Measurements from ENCODE around the gene C16orf95.
A peak's percentile ranks its signal among the peaks of the same experiment; 100 is the strongest.

Gene C16orf95

DNA sequence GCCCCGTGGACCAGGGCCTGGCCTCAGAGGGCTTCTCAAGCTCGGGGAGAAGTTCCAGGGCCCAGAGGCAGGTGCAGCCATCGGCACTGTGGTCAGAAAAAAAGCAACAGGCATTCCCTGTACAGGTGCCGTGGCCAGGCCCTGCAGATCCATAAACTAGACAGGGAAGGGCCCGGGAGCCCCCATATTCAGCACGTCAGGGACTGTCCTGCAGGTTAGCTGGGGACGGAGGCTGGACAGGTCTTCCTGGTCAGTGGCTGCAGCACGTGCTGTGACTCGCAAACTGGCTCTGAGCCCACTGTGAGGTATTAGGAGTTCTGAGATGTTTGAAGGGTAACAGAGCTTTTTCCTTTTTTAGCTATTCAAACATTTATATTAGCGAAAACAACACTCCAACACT lies 15.0 kb upstream of the C16orf95 start:
- DNase-seq (ENCODE audit: low spot score), result no peak

DNA sequence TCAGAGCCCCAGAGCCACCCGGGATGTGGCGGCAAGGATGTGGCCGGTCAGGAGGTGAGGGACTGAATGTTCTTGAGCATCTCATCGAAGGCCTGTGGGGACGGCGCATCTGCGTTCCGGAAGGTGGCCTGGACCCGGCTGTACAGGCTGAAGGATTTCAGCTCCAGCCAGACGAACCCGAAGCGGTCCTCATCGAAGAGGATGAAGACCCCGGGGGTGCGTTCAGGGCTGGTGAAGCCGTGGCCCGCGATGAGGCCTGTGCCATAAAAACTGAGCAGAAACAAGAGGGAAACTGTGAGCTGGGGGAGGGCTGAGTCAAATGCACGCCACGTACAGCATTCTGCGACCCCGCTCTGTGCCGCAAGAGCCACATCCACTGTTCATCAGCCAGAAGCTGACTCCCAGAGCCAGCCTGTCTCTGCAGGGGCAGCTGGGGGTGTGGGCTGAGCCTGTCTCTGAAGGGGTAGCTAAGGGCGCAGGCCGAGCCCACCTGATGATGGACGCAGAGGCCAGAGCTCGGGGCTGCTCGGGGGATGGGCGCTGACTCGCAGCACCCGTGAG lies 14.1 kb upstream of the C16orf95 start:
- DNase-seq (ENCODE audit: low spot score), result no peak

DNA sequence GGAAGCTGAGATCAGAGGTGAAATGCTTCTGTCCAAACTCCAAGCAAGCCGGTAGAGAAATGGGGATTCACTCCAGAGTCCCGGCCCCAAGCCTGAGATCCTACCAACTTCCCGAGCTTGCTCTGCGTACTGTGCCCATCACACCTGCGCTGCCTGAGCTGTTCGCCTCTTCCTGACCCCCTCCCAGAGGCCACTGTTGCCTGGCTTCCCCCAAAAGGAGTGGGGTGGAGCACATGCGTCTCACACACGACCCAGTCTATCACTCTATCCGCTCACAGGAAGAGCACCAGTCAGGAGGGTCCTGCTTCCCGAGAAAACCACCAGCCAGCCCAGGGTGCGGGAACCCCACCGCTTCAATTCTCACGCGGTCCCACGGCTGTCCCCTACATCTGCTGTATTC lies 13.5 kb upstream of the C16orf95 start:
- DNase-seq (ENCODE audit: low spot score), result no peak

DNA sequence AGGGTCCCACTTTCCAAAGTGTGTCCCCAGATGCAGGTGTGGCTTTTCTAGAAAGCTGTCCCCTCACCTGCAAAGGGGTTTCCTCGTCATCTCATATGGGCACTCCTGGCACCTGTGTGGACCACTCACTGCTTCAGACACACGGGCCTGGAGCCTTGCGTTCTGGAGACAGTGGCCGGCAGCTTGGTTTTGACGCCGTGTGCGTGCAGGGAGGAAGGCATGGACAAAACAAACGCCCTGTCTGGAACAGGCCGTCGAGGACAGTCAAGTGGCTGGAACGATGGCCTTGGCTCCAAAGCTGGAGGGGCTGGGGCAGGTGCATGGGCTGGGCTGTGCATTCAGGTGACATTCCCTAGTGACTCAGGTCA lies 13.0 kb upstream of the C16orf95 start:
- no peak for DNase-seq (ENCODE audit: low spot score)

DNA sequence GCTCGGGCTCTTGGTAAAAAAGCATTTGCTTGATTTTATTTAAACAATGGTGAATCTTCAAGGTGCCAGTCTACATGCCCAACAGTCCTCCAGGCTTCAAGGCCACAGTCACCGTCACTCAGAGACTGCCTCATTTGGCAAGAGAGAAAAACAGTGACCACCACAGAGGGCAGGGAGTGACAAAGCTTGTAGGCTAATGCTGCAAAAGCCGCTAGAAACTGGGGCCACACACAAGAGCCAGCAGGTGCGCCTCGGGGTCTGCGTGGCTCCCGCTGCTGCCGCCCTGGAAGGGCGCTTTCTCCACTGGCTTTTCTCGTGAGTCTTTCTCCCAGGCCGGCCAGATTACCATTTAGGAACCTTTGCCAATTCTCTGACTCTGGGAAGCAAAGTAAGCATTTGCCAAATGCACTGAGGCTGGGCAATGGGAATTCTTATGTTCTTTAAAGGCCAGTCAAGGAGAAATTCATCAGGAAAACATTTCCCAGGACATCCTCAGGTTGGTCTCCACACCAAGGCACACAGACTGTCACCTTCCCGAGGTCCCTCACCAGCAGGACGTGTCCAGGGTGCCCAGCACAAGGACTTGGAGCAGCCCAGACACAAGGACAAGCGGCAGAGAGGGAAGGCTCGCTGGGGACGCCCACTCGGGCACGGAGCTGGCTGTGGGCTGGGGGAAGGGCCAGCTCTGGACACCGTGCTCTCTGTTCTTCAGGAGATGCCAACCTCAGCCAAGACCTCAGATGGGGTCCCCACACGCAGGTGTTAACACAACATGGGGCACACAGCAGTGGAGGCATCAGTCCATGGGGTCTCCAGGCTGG lies 12.5 kb upstream of the C16orf95 start:
- no peak for DNase-seq (ENCODE audit: low spot score)

DNA sequence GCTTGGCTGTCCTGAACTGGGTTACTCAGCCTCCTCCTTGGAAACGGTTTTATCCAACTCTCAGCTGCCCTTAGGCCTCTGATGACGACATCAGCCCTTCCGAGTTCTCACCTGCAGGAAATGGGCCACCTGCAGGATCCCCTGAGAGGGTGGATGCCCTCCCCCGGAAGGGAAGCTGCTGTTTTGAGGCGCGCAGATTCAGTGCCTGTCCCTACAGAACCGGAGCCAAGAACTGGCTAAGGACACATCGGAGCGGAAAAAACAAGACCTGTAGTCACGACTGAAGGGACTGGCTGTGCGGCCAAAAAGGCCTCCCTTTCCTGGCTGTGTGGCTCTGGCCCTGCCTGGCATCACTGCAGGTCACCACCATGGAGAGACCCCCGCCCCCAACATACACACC lies 11.7 kb upstream of the C16orf95 start:
- DNase-seq (ENCODE audit: low spot score), result no peak

DNA sequence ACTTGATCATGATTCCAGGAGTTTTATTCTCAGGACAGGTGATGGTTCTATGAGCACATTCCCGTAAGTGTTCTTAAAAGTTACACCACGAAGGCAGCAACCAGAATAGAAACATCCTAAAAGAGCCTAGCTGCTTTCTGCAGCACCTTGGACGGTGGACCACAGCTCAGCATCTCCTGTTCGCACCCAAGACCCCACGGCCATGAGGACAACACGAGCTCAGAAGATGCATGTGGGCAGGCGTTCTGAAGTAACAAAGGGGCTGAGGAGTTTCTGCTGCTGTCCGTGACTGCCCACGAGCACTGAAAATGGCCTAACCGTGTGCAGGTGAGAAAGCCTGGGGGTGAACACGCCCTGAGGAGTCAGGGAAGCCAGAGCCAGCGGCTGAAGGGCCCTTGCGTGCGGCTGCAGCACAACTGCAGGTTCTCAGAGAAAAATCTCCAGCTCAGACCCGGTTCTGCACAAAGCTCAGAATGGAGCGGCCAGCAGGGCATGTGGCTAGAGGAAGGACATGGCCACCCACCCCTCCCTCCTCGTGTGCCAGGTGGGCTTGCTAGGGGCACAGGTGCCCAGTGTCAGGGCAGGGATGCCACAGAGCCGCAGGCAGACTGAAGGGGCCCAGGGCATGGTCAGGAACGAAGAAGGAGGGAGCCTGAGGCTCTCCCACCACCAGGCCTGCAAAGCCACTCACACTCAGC lies 10.8 kb upstream of the C16orf95 start:
- DNase-seq (ENCODE audit: low spot score), result no peak

DNA sequence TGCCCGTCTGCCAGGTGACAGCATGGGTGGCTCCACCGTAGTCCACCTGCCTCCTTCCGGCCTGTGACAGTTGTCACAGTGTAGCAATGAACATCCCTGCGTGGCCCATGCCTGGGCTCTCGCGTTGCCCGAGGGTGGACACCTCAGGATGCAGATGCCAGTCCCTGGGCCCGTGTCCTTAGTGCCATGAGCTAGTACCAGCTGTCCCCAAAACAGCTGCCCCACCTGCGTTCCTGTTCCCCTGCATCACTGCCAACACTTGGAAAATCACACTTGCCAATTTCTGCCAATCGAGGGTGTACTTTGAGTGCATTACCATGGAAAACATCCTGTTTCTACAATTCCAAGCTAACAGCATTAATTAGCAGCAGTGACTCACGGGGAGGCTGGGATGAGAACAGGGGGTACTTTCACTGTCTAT lies 9.0 kb upstream of the C16orf95 start:
- peak; percentile 76 for DNase-seq (ENCODE audit: low spot score)

DNA sequence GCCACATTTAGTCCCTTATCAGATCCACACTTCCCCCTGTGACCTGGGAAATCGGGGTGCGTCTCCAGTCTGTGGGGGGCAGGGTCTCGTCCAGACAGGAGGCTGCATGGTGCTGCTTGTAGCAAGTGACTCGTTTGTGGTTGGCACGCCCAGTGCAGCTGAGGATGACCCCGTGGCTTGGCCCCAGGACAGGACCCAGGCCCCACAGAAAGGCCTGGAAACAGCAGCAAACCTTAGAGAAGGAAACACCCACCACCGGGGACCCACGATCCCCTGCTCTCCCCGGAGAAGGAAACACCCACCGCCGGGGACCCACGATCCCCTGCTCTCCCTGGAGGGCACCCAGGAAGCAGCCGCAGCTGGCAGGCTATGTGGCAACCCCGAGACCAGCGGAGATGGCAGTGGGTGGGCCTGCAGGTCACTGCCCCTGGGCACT lies 8.2 kb upstream of the C16orf95 start:
- no peak for DNase-seq (ENCODE audit: low spot score)

DNA sequence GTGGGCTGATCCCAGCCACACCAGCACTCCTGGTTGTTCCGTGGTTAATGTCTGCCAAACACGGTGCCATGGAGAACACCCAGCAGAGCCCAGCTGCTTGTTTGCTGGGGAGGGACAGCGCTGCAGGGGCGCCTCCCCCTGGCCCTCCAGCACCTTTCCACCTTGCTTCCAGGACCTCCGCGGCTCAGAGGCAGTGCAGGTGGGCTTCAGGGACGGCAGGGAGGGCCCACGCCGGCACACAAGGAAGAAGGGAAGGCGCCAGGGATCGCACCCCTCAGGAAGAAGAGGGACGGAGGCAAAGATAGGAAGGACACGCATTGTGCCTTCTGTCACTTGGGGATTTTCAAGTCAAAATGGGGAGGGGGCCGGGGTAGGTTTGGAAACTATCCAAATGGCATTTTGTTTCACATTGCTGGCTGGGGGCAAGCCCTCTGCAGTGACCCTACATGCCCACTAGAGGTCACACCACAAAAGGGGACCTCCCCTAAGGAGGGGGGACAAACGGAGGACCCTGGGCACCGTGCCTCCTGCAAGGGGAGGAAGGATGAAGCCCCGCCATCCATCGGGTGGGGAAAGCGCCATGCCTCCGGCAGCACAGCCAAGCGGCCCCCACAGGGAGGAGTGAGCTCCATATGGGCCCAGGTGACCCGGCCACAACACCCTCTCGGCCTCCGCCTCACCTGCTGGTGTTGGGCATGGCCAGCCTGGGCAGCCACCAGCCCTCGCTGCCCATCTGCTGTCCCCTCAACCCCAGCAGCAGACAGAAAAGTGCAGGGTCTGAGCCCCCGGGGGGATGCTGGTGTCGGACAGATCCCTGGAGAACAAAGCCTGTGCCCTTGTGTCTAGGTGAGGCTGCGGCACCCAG lies 7.5 kb upstream of the C16orf95 start:
- peak; percentile 67 for DNase-seq (ENCODE audit: low spot score)

DNA sequence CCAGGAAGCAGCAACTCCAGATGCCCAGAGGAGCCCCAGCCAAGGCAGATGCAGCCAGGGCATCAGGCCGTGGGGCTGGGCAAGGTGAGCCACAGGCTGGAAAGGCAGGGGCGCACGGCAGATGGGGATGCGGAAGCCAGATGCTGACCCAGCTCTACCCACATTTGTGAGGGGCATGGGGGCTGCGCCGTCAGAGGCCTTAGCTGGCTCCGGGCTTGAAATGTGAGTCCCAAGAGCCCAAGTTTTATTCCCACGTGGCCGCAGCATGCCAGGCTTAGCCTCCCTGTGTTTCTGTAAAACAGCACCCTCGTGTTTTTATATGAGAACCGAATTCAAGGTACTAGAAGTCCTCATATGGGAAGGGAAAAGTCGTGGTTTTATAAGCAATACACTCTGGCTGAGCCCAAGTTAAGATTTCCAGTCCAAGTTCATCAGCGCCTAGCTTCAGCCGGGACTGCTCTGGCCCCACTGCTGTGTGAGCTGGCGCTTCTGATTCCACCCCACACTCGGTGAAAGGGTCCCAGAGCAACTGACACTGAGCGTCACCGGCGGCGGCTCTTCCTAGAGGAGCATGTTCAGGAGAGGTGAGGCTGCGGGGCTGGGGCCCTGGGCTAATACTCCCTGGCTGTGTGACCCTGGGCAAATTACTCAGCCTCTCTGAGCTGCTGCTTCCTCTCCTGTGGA lies 6.7 kb upstream of the C16orf95 start:
- DNase-seq (ENCODE audit: low spot score), result no peak

DNA sequence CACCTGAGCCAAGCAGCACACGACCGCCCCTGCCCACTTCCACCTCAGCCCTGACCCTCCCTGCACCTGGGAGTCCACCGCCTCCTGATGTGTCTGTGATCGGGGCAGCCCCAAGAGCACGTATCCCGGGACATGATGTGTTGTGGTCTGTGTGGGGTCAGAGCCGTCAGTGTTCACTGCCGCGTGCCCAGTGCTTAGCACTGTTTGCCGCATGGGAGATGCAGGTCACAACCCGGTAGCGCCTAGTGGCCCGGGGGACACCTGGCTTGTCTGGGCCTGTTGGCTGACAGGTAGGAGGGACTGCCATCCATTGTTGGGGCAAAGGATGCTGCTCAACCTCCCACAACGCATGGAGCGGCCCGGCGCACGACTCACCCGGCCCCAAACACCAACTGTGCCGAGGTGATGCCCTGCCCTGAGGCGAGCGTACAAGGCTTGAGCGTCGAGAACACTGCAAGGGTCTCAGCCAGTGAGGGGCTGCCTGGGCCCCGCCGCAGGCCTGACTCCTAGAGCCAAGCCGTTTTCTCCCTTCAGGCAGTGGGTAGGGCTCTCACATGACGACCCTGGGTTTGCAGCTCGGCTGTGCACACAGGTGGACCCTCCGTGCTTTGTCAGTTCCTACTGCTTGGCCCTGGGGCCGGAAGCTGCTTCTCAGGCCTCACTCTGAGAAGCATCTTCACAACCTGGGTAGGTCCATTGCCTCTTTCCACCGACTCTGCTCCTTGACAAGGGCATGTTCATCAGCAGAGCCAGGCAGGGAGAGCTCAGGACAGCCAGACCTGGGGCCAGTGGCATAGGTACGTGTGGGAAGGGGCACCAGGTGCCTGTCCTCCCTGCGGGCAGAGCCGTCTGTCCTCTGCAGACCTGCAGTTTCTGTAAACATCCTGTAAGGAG lies 5.9 kb upstream of the C16orf95 start:
- DNase-seq (ENCODE audit: low spot score), result no peak

DNA sequence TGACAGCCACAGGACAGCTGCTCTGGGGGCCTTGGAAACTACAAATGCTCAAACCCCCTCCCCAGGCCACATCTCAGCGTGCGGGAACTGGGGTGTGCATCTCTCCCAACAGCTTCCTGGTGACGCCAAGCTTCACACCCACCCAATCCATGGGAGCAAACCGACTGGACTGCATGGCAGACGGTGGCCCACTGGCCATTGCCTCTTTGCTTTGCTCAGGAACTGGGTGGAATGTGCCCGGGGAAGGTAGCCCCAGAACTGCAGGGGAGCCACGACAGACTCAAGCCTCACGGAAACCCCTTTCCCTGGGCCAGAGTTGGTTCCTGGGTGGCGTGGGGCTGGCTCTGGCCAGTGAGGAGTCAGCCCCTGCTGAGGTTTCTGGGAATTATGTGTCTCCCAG lies 5.2 kb upstream of the C16orf95 start:
- no peak for DNase-seq (ENCODE audit: low spot score)

DNA sequence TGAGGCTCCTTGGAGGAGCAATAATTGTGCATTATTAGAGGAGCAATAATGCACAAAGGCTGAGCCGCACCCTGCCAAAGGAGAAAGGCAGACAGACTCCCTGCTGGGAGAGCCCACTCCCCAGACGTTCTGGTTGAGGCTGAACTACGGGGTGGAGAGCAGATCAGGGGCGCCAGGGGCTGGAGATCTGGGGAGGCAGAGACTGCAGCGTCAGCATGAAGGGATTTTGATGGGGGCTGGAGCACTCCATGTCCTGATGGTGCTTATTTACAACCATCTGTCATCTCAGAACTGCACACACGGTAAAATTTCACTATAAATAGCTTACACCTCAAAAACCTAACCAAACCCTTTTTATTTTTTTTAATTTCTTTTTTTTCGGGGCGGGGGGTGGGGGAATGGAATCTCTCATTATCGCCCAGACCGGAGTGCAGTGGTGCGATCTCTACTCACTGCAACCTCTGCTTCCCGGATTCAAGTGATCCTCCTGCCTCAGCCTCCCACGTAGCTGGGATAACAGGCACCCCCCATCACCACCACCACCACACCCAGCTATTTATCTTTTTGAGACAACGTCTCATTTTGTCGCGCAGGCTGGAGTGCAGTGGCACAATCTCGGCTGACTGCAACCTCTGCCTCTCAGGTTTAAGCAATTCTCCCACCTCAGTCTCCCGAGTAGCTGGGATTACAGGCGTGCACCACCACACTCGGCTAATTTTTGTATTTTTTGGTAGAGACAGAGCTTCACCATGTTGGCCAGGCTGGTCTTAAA lies 4.3 kb upstream of the C16orf95 start:
- no peak for DNase-seq (ENCODE audit: low spot score)

DNA sequence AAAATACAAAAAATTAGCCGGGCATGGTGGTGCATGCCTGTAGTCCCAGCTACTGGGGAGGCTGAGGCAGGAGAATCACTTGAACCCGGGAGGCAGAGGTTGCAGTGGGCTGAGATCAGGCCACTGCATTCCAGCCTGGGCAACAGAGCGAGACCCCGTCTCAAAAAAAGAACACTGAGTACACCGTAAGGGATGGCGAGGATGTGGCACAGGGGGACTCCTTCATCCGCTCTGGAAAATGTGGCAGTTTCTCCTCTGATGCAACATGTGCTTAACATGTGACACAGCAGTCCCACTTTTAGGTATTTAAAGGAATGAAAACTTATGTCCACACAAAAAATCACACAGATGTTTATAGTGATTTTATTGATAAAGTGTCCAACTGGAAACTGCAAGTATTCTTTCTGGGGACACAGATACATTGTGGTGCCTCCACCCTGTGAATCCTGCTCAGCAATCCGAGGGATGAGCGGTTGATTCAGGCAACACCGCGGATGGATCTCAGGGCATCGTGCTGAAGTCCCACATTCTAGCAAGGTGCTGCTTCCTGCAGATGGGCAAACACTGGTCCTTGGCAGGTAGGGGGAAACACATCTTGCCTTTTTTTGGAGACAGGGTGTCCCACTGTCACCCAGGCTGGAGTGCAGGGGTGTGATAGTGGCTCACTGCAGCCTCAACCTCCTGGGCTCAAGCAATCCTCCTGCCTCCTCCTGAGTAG lies 3.5 kb upstream of the C16orf95 start:
- DNase-seq (ENCODE audit: low spot score), result no peak

DNA sequence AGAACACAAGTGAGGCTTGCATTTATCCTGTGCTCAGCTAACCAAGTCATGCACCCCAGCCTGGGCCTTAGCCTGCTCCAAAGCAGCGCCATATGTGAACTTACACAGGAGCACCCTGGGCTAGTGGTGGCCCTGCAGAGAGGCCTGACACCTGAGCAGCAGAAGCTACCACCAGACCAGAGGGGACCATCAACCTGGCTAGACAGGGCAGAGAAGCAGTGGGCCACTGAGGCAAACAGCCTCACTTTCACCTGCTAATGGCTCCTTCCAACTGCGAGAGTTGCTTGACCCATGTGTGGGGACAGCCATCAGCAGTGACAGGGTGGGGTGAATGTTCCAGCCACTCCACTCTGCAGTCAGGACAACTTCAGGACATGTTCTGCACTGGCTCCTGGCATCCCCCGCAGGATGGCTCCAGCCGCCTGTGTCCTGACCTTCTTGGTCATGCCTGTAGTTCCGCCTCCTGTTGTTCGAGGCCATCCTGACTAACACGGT lies 2.9 kb upstream of the C16orf95 start:
- DNase-seq (ENCODE audit: low spot score), result no peak

DNA sequence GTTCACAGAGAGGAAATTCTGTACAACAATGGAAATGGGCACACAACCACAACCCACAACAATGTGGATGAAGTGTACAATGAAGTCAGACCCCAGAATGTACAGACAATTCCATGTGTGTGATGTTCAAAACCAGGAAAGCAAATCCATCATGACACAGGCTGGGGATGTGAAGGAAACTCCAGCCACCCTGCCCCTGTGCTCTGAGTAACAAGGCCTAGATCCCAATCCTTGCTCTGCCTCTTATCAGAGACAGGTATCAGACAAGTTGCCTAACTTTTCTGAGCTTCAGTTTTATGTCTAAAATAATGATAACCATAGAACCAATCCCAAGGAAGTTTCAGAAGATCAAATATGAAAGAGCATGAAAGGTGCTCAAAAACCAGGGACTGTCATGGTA lies 1.8 kb upstream of the C16orf95 start:
- DNase-seq (ENCODE audit: low spot score), result no peak

DNA sequence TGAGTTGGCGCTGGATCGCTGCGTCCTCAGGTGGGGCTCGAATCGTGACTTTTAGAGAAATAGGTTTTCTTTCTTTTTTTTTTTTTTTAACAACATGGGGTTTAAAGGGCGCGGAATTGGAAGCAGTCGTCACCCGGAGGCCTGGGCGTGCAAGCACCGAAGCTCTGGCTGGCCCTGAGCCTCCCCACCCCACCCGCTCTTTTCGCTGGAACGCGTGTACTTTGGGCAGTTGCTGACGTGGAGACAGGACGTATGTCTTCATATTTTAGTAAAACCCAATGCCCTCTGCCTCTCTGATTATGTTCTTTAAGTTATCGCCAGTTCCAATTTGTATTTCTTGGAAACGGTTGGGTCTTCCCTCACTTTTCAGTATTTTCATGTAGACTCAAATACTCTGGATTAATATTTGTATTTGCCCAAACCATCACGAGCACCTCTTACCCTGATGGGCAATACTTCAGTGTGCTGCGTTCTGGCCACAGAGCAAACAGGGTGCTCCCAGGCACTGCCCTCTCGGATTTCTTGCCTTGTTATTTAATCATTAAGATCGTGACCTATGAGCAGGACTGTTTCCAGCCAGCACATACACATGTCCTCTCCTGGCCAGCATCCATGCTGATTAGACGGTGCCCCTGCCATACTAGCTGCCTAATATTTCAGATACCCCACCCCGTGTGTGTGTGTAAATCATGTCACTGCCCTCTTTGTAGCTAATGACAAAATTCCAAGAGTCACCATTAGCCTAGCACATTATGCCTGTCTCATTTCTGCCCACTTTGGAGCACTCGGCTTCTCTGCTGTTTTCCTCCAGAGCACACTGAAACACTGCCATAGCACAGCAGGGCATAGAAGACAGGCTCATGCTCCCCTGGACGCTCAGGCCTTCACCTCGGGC lies 805 bp upstream of the C16orf95 start:
- DNase-seq (ENCODE audit: low spot score), result peak; percentile 48
